HG02973 (cell line): ENCODE measurements around the gene STYK1.

Source experiments
- ATAC-seq: cut with Tn5 transposase; IDR thresholded peaks from one replicate; pipeline ENCODE4 v1.9.1; 2021; ENCODE audit warnings: moderate library complexity; ENCODE audit not compliant: unreplicated experiment

The STYK1 gene, protein sequence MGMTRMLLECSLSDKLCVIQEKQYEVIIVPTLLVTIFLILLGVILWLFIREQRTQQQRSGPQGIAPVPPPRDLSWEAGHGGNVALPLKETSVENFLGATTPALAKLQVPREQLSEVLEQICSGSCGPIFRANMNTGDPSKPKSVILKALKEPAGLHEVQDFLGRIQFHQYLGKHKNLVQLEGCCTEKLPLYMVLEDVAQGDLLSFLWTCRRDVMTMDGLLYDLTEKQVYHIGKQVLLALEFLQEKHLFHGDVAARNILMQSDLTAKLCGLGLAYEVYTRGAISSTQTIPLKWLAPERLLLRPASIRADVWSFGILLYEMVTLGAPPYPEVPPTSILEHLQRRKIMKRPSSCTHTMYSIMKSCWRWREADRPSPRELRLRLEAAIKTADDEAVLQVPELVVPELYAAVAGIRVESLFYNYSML

DNA sequence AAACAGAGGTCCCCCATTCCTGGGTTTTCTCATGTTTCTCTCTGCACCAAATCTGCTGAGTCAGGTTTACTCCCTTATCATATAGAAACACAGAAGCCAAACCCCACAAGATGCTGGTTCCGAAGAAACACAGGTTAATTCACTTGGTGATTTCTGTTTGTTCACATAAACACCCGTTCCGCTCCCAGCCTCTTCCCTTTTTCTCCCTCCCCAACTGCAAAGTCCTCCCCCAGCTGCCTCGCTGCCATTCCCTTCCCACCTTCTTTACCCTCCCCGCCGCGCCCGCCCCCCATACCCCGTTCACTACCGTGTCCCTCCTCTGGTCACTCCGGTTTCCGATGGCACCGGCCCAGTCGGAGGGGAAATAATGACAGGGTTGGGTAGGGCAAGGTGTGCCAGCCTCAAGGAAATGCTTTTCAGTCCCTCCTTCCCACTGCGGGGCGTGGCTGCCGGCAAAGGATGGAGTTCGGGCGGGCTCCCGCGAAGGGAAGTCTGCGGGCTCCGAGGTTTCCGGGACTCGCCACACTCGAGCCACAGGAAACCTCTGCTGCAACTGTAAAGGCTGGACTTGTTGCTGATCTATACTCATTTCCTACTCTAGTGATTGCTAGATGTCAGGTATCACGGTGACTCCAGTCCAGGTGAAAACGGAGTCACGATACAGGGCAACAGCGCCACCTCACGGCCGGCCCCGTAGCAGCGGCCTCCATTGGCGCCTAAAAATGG, at the start of gene STYK1:
Gene STYK1, minus strand, starts transcription at position 394 of the 726 bp plus-strand sequence. CDS start 39,434 bp downstream, outside the sequence.
- ATAC-seq, result no peak

DNA sequence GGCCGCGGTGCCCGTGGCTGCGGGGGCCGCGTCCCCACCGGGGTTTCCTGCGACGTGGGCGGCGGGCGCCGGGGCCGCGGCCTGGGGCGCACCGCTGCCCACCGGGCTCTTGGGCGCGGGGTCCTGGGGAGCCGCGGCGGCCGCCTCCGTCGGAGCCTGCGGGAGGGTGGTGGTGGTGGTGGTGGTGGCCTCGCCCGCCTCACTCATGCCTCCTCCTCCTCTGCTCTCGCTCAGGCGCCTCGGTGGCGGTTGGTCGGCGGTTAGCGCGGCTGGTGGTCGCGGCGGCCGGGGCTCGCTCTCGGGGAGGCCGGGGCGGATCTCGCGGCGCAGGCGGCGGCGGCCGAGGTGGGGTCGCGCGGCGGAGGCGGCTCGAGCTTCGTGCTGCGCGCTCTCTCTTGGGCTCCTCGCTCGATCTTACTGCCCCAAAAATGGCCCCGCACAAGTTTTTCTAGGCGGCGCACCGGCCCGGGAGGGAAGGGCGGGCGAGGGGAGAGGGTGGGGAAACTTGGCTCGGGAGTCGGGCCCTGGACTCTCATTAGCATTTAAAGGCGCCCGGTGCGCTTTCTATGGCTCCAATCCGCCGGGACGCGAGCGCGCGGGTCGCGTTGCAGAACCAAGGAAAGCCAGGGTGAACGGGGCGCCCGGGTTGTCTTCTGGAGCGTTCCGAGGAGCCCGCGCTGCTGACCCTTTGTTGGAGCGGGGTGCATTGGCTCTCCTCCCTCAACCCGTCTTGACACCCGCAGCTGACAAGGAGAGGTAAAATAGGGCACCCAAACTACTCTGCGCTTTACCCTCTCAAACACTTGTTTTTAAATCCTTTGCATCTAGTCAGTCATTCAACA, 49.3 kb upstream of the STYK1 start, which contains the start of gene YBX3:
Gene YBX3, minus strand, starts transcription at position 419 of the 842 bp plus-strand sequence. Its CDS starts 212 bp downstream, at position 207.
- ATAC-seq, result peak; percentile 42

DNA sequence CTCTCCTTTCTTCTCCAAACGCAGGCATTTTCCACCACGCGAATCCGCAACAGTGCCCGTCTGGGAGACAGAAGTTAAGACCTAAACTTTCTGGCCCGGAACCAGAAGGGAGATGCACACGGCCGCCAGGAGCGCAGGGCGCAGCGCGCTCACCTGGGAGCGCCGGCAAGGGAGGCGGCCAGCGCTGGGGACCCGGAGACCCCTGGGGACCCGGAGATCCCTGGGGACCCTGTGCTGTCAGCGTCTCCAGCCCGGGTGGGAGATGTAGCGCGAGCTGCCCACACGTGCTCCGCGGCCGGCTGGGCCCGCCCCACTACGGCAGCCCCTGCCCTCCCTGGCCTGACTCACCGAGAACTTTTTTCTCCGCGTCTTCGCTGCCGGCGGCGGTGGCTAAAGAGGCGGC, 48.7 kb upstream of the STYK1 start:
- ATAC-seq, result peak; percentile 34

DNA sequence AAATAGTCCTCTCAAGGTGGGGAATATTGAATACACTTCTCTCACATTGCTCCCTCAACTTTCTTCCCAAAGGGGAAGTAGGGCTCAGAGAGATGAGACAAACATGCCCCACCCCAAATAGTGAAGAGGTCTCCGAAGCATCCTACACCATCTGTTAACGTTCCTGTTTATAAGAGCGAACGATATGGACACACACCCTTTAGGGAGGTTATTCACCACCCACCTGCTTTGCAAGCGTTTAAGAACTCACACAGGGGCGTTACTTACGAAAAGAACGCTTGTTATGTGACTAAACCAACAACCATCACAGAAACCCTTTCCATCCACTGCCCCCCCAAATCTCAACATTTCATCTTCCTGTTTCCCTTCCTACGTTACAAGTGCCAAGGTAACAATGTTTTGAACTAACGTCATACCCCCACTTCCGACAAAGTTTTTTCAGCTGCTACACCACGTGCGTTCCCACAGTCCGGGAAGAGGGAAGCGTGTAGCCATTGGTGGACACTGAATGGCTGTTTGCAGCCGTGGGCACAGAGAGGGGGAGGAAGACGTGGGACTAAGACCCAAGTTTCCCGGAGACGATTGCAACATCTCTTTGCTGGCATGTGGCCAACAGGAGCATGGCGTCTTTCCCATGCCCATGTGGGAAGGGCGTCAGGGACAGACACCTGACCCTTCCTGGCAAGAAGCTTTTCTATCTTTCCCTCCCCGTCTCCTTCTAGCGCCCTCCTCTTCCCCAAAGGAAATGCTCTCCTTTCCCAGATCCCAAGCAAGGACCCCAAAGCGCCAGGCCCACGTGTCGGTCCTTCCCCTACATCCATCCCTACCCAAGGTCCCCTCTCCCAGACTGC, 48.0 kb upstream of the STYK1 start:
- ATAC-seq, result peak; percentile 46

DNA sequence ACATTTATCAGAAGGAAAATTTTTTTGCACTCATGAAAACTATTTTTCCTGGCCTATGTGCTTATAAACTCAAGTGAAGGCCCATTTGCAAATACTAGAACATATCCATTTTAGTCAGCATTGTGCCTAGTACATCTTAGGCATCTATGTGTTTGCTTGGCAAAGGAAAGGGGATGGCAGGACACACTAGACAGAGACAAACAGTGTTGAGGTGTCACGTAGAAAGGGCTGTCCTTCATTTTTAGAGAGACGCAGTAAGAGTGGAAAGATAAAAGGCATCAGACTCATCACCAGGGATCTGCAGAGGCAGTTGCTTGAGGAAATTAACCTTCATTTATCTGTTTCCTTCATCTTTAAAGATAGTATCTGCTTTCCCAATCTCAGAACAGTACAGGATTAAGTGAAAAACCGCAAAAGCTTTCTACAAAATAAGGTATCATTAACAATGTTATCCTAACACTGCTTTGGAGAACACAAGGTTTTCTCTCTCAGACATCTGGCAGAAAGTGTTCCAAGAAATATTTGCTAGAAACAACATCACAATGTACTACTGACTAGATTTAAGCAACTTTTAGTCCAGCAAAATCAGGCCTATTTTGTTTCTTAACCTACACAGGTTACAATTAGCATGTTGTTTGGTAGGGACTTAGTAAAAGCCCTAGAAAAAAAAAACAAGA, 47.3 kb upstream of the STYK1 start:
- ATAC-seq, result no peak

DNA sequence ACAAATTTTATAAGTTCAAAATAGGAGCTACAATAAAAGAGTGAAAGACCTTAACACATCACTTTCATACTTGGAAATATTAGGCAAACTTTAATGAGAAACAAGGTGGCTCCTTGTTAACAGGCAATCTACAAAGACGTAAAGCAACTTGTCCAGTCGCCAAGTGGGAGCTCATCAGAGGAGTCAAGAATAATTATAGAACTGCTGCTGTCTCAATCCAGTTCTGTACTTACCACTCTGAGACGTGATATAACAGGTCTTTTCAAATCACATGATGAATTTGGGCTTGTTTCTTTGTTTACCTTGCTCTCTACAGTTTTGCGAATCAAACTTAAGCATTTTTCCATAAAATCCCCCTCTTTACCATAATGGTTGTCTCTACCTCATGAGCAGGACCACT, 45.6 kb upstream of the STYK1 start:
- ATAC-seq, result no peak

DNA sequence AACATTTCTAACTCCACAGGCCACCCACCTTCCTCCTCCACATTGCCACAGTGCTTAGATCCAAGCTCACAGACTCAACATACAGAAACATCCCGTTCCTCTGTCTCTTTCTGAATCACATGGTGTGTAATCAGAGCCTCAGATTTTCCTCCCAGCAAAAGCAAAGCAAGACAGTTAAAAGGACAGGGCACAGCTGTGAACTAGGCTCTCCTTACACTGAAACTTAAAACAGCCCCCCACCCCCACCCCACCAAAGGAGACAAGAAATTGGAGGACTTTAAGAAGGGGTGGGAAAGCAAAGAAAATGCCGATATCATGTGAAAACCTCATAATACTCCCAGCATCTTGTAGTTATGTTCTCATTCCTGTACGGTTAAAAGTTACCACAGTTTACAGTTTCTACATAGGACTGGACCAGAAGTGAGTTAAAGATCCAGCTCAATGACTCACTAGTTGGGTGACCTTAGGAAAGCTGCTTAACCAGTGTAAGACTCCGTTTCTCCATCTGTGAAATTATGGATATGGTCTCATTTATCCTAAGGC, 44.5 kb upstream of the STYK1 start:
- ATAC-seq, result no peak

DNA sequence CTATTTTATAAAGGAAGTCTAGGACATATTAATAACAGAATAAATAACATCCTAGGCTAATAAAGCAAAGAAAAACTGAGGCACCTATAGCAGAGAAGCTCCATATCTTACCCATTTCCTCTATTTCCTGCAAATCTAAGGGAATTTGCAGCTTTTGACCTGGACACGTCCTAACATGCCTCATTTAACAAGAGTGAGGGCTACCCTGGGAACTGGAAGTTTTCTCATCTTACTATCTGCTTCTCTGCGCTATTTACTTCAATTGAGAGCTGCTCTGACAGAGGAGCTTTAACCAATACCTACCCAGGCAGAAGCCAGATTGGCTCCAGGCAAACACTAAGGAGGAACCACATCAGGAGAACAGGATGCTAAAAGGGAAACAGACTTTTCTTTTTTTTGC, 43.6 kb upstream of the STYK1 start:
- no peak for ATAC-seq

DNA sequence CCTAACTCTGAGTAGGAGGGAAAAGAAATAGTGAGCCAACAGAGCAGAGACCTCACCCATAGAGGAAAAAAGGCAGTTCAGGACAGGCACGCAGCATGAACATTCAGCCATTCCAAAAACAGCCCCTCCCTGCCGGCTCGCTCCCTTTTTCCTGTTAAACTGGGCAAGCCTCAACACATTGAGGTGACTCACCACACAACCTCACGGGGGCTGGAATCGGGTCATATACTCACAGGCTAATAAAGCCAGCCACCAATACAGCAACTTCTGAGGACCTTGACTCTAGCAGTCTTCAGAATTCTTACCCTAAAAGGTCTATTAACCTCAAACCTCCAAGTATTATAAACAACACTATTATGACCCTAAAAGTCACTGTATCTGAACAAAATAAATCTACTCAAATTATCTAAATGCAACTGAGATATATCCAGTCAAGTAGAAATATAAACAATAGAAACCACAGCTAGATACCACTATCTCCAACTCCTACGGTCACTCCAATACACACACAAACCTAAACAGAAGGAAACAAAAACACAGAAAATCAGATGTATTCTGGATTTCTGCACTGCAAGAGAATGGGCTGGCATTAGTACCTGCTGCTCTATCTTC, 43.0 kb upstream of the STYK1 start:
- ATAC-seq, result no peak

DNA sequence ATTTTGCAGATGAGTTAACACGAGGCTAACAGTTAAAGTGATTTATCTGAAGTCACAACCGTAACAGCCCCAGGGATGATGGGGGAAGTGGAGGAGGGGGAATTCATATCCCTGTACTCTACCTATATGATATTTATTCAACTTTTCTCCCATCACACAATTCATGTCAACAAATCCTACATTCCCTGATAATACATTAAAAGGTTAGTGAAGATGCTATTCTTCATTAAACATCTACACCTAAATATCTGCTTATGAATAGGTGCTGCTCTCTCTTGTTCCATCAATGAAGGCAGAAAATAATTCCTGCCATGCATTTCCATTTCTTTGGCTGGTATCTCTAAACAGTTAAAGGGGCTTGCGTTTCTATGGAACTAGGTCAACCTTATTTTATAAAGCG, 42.4 kb upstream of the STYK1 start:
- ATAC-seq, result no peak

DNA sequence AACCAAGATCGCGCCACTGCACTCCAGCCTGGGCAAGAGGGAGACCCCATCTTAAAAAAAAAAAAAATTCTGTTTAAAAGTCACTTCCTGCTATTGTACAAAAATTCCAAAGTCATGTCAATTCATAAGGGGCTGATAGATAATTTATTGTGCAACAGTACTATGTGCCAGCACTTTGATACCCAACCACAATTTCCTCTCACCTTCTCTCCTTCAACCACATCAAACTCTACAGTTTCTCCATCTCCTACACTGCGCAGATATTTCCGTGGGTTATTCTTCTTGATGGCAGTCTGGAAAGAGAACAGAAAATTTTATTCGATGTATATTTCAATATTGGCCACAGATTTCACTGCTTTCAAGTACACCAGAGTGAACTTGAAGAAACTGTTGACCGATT, 41.6 kb upstream of the STYK1 start:
- ATAC-seq, result no peak

DNA sequence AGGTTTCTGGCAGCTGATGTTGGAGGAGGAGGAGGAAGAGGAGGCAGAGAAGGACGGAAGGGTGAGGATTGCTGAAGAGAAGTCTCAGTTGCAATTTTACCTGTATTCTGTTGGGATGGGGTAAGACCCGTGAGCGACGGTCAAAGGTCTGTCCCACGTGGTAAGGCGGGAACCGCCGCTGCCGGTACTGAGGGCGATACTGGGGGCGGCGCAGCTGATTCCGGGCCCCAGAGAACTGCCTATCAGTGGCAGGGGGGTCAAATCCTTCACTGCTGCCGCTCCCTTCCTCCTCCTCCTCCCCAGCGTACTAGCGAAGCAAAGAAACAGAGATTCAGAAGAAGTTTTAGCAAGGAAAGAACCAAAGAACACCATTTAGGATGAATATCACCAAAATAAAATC, 36.0 kb upstream of the STYK1 start:
- no peak for ATAC-seq

DNA sequence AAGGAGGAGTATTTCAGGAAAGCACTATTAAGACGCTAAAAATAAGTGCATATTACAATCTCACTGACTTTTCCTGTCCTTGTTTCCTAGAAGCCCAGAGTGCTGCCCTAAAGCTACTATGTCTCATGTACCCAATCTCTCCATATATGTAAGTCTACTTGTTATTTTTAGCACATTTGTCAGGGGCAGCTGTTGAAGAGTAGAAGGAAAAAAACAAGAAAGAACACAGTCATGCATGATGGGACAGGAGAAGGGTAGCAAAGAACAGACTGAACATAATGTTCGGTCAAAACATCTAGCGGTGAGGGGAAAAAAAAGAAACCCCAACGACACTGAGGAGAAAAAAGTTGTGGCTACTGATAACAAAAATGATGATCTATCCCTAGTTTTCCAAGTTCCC, 35.0 kb upstream of the STYK1 start:
- no peak for ATAC-seq

DNA sequence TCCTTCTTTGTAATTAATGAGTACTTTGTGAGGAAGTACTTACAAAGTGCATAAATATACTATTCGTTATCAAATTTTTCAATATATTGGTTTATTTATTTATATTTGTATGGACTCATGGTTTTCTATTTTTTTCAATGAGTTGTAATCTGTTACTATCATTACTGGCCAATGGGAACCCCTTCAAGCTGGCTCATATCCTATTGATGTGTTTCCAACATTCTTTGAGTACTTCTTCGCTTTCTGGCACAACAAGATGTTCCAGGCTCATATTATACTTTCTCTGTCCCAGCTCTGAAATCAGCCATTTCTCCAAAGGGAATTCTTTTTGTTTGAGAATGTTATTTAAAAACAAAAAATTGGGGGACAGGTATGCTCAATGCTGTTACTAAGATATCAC, 31.8 kb upstream of the STYK1 start:
- ATAC-seq, result no peak

DNA sequence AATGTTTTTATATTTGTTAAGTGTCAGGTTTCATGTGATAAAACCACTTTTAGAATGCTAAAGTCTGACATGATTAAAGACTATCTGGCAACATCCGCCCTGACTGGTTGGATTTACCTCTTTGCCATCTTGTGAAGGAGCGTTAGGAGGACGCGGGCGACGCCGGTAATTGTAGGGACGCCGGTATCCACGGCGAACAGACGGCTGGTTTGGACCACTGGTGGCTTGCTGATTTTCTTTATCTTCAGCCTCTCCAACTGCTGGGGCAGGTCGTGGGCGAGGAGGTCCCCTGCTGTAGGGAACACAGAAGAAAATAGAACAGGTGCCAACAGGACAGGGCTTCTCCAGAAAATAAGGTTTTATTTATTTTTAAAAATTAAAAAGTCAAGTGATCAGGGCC, 28.0 kb upstream of the STYK1 start:
- ATAC-seq, result no peak

DNA sequence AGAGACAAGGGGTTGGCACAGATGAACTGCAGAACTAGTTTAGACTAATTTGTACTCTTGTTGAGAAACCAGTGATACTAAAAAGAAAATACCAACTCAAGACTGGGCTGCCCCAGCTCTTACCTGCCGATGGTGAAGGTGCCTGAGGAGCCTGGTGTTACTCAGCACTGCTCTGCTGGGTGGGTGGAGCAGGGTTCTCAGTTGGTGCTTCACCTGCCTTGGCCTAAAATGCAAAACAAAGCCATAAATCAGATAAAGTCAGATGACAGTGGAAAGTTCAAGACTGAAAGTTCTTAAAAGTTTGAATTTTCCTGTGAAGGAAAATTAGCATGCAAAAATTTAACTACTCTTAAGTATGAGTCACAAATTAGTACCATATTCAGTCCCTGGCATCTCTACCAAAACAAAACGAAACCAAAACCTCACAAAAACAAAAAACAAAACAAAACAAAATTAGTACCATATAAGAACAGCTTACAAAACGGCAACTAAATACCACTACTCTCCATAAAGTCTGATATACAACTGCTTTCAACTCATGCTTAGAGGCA, 27.4 kb upstream of the STYK1 start:
- peak; percentile 52 for ATAC-seq

DNA sequence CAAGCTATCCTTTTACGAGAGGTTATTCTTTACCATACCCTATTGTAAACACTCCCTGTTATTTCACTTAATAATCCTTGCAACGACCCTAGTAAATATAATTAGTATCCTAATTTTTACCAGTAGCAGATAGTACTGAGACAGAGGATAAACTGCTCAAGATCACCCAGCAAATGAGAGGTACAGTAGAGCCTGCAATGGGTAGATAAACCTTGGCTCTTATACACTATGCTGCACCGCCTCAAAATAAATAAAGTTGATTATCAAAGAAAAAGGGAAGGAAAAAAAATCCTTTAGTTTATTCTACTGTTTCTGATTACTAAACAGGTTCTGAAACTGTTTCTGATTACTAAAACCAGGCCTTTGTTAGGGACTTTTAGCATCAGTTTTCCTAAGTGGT, 26.7 kb upstream of the STYK1 start:
- ATAC-seq, result peak; percentile 10

DNA sequence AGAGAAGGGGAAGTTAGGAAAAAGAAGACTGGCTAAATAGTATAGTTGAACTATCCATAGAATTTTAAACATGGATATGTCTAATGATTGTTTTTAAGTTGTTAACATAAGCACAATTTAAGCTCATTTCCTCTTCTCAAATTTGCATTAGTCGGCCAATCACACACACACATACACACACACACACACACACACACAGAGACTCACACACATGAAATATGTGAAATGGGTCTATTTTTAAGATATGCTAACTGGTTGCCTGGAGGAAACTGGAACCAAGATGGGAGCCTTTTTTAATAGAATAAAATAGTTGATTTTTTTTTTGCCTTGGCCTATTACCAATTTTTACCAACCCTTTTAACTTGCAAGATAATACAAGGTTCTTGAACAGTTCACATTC, 24.0 kb upstream of the STYK1 start:
- ATAC-seq, result no peak

DNA sequence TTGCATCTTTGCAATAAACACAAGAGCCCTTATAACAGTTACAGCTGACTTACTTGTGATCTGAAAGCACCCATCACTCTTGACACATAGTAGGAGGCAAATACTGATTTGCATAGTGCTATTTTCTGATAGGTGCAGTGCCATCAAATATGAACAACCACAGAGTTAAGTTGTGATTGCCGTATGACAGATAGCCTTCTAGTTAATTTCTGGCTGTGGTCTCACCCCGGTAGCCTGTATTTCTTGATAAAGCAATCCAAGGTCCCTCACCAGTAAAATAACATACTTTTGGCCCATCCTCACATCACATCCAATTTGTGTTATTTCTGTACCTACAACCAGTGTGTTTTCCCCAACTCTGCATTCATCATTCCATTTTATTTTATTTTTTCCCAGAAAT, 23.3 kb upstream of the STYK1 start:
- ATAC-seq, result no peak
